Activated T-cell treated with anti-CD3 and anti-CD28 coated beads, Interleukin-2, amount 50 U/mL, for 4 hours (primary cell): Measurements from ENCODE around the gene MEOX2. TPM values are rescaled to one million over a fixed set of nuclear protein-coding genes. Genes with fewer than 3 reads are reported as not detected.

Source experiments
- ATAC-seq, 2 donors: fragments of 200-7000 bp; cut with Tn5 transposase; one replicate each; pipeline ENCODE4 v1.10.0; 2021
- DNase-seq: peaks from one replicate; pipeline ENCODE4 v3.0.0-alpha.2; 2020
- H3K27me3 Mint-ChIP-seq: one replicate; pipeline ENCODE4 v1.8.0; 2021; ENCODE audit warnings: low read depth, mixed read lengths
- H3K36me3 Mint-ChIP-seq: one replicate; pipeline ENCODE4 v1.8.0; 2022; ENCODE audit warnings: mixed read lengths; ENCODE audit not compliant: insufficient read depth
- H3K4me1 Mint-ChIP-seq: one replicate; pipeline ENCODE4 v1.8.0; 2021; ENCODE audit warnings: low read depth, mixed read lengths
- H3K4me3 Mint-ChIP-seq: one replicate; pipeline ENCODE4 v1.8.0; 2021; ENCODE audit warnings: mild to moderate bottlenecking, moderate library complexity, mixed read lengths
- H3K9me3 Mint-ChIP-seq: one replicate; pipeline ENCODE4 v1.8.0; 2021; ENCODE audit warnings: mixed read lengths
- total RNA-seq, 3 donors: library from RNA; stranded (reverse); gene quantifications; one replicate each; pipeline ENCODE4 v1.2.1, GENCODE V29; 2021

Gene MEOX2
- total RNA-seq, 3 donors from 2014 or later = not detected

DNA sequence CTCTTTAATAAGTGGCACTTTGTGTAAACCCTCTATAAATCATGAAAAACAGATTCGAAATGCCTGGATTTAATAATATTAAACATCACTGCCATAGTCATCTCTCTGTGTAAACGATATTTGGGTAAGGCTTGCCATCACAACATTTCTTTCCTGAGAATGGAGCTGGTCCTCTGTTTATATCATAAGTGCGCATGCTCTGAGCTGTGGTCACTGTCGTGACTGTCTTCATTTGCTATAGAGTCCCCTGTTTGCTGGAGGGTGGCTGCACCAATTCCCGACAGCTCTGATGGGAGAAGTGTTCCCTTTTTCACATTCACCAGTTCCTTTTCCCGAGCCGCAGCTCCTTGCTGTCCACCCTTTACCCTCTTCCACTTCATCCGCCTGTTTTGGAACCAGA lies 74.3 kb downstream of the MEOX2 start:
- H3K4me3 Mint-ChIP-seq = no peak overlapping the region
- H3K9me3 Mint-ChIP-seq = peaks cover 12% of the 10 kb centered on the region
- H3K27me3 Mint-ChIP-seq = no peaks in the 10 kb centered on the region
- DNase-seq (no peak), ATAC-seq (no peak)
- no peaks in the 10 kb centered on the region for H3K36me3 Mint-ChIP-seq
- no peaks in the 10 kb centered on the region for H3K4me1 Mint-ChIP-seq

DNA sequence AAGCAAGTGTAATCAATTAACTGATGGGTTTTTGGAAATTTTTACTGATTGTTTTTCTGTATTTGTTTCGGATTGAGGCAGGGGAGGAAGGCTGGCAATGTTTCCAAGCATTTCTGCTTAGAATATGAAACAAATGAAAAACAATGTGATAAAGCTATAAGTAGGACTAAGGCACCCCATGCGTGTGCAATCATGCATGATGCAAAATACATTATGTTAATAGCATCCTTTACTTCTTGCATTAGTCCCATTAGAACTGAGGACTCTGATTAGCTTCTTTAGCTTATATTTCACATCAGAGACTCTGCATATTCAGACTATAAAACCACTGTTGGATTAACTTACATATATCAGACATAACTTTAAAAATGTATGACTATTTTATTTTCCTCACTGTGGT lies 76.0 kb downstream of the MEOX2 start:
- no peak for ATAC-seq
- no peak for DNase-seq
- Mint-ChIP-seq H3K4me1 (no peaks in the 10 kb centered on the region), H3K36me3 (no peaks in the 10 kb centered on the region), H3K27me3 (no peaks in the 10 kb centered on the region), H3K9me3 (peaks cover 12% of the 10 kb centered on the region), H3K4me3 (no peak overlapping the region)

DNA sequence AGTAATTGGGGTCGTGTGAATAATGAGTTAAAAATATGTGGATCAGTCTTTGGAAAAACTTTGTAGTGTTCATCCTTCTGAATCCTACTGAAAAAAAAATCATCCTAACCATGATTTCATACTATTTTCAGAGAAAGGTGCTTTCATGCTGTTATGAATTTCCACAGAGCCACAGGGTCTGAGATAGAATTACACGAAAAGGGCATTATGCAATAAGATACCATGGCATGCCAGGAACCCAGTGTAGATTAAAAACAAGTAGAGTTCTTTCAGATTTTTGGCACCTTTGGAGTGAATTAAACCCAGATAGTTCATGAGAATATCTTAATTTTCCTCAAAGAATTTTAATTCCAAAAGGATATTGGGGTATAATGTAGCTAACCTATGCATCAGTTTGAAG lies 77.2 kb downstream of the MEOX2 start:
- ATAC-seq = no peak
- H3K36me3 Mint-ChIP-seq = no peaks in the 10 kb centered on the region
- DNase-seq = no peak
- H3K9me3 Mint-ChIP-seq = peaks cover 12% of the 10 kb centered on the region
- H3K4me3 Mint-ChIP-seq = no peak overlapping the region
- H3K27me3 Mint-ChIP-seq = no peaks in the 10 kb centered on the region
- no peaks in the 10 kb centered on the region for H3K4me1 Mint-ChIP-seq

DNA sequence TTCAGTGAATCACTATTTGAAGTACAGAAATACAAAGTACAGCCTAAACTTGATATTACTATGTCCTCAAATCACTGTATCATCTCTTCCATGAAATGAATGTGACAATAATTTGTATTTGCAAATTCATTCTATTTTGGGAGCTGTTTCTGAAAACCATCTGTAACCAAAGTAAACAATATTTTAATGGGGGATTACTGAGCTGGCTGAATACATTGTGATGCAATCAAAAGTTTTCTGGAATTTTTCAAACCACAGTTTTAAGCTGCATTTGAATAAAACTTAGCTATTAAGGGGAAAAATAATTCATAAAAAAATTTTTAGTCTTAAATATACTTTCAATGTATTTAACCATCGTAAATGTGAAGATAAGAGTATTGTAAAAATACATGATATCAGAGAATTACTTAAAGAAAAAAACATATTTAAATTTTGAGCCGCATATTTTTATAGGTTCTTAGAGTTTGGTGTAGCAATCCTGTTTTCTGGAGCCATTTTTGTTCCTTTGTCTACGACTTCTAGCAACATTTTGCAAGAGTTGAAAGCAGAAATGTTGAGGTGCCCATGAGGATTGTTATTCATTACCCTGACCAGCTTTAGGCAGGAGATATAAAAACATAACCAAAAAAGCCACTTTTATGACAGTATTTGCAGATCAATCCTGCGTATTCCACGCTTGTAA lies 78.8 kb downstream of the MEOX2 start:
- H3K4me1 Mint-ChIP-seq = no peaks in the 10 kb centered on the region
- no peaks in the 10 kb centered on the region for H3K27me3 Mint-ChIP-seq
- no peak overlapping the region for H3K4me3 Mint-ChIP-seq
- no peaks in the 10 kb centered on the region for H3K36me3 Mint-ChIP-seq
- peaks cover 21% of the 10 kb centered on the region for H3K9me3 Mint-ChIP-seq
- DNase-seq (no peak), ATAC-seq (no peak)

DNA sequence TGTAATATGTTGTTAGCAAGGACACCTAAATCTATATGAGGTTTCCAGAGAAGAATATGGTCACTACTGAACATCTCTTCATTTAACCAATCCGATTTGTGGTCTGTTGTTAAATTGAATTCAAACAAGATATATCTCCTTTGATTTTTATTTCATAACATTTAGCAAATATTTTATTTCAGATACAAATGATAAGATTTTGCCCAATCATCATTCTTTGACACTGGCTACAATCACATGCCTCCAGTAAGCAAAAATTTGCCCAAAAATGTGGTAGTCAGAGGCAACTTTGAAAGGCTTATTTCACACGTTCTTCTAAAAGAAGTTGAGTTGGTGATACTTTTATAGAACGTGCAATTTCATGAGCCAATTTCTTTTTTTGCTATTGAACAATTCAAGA lies 79.9 kb downstream of the MEOX2 start:
- H3K9me3 Mint-ChIP-seq = peaks cover 17% of the 10 kb centered on the region
- no peak for ATAC-seq
- H3K4me1 Mint-ChIP-seq = no peaks in the 10 kb centered on the region
- no peaks in the 10 kb centered on the region for H3K27me3 Mint-ChIP-seq
- H3K36me3 Mint-ChIP-seq = no peaks in the 10 kb centered on the region
- H3K4me3 Mint-ChIP-seq = no peak overlapping the region
- no peak for DNase-seq

DNA sequence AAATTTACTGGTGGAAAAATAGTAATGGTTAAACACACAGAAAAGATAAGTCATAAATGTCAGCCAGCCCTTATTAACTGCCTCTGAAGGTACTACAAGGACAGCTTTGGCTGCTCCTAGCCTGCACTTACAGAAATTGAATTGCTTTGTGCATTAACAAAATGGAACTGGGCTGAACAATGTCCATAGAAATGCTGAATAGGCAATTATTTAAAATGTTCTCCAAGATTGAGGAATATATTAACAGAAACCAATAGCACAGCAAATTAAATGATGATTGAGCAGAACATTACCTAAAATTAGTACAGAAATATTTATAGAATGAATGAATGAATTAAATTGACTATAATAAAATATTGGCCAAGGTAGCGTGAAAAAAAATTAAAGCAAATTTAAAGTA lies 82.3 kb downstream of the MEOX2 start:
- ATAC-seq = no peak
- no peaks in the 10 kb centered on the region for H3K4me1 Mint-ChIP-seq
- peaks cover 12% of the 10 kb centered on the region for H3K9me3 Mint-ChIP-seq
- DNase-seq = no peak
- no peaks in the 10 kb centered on the region for H3K27me3 Mint-ChIP-seq
- H3K36me3 Mint-ChIP-seq = no peaks in the 10 kb centered on the region
- no peak overlapping the region for H3K4me3 Mint-ChIP-seq

DNA sequence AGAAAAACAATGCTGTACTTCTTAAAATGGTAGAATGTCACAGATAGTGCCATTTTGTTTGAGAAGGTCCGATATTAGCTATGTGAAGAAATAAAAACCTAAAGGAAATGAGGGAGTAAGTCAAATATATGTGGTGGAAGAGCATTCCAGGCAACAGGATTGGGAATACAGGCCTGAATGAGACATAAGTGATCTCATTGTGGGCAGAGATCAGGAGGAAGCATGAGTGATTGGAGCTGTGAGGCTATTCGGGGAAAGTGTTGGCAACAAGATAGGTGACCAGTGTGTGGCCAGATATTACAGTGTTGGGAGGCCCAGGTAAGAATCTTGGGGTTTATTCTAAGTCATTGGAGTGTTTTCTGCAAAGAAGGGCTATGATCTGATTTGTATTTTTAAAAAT lies 83.4 kb downstream of the MEOX2 start:
- DNase-seq (no peak), ATAC-seq (no peak)
- Mint-ChIP-seq H3K36me3 (no peaks in the 10 kb centered on the region), H3K4me3 (no peak overlapping the region), H3K9me3 (peaks cover 9% of the 10 kb centered on the region), H3K27me3 (no peaks in the 10 kb centered on the region), H3K4me1 (no peaks in the 10 kb centered on the region)

DNA sequence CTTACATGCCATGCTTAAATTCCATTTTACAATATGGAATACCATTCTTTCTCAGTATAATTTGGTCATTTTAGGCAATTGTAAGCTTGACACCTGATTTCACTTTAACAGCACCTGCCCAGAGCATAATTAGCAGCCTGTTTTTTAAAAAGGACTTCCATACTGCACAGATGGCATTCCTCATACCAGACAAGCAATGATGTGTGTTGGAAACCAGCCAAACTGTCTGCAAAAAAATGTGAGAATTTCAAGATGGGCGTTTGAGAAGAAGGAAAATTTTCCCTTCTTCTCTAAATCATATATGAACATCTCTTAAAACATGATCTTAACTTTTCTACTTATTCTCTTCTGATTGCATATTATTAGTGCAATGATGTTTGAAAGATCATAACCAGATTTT lies 84.2 kb downstream of the MEOX2 start:
- ATAC-seq = no peak
- no peak for DNase-seq
- Mint-ChIP-seq H3K36me3 (no peaks in the 10 kb centered on the region), H3K4me1 (no peaks in the 10 kb centered on the region), H3K9me3 (peaks cover 9% of the 10 kb centered on the region), H3K27me3 (no peaks in the 10 kb centered on the region), H3K4me3 (no peak overlapping the region)

DNA sequence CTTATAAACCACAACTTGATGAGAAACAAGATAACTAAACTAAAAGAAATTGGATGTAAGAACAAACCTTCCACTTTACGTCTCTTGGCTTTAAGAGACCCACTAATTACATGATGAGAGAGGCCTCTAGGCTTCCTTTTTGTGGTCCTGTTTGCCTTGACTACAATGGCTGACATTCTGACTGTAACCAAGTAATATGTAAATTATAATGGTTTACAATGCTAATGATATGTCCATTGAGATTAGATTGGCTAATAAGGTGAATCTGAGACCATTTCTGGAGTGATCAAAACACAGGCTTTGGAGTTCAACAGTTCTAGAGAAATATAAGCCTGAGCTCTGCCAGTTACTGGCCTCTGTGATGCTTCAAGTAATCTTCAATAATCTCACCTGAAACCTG lies 85.3 kb downstream of the MEOX2 start:
- no peaks in the 10 kb centered on the region for H3K27me3 Mint-ChIP-seq

DNA sequence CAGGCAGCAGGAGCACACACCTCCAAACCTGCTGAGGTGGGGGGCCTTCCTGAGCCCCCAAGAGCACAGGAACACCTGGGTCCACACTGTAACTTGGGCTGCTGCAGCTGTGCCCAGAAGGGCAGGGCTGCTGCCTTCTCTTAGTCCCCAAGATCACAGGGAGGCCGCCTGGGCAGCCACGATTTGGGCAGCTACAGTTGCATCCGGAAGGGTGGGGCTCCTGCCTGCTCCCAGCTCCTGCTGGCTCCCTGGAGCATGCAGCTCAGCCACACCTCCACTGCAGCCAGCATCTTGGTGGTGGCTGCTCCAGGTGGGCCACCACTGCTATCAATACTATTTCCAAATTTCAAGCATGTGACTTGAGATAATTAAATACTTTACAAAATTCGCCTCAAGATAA lies 86.2 kb downstream of the MEOX2 start:
- Mint-ChIP-seq H3K4me1 (no peaks in the 10 kb centered on the region), H3K36me3 (no peaks in the 10 kb centered on the region), H3K27me3 (no peaks in the 10 kb centered on the region), H3K9me3 (peaks cover 9% of the 10 kb centered on the region), H3K4me3 (no peak overlapping the region)
- DNase-seq = no peak
- no peak for ATAC-seq

More for the DNA sequence above, 85.3 kb downstream of the MEOX2 start:
- Mint-ChIP-seq H3K36me3 (no peaks in the 10 kb centered on the region), H3K9me3 (peaks cover 9% of the 10 kb centered on the region), H3K4me3 (no peak overlapping the region), H3K4me1 (no peaks in the 10 kb centered on the region)
- DNase-seq = no peak
- no peak for ATAC-seq

DNA sequence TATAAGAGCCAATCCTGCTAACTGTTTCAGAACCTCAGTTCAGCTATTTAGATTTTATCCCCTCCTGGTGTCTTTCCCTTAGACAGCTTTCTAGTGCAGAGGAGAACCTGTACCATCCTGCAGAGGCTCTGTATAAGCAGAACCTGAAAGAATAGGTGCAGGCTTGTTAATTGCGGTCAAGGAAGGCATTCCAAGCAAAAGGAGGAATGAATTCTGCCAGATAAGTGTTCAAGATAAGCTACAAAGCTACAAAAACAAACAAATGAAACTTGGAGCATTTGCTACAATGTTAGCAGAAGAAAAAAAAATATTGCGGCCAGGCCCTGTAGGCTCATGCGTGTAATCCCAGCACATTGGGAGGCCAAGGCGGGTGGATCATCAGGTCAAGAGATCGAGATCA lies 92.0 kb downstream of the MEOX2 start:
- no peak for DNase-seq
- no peaks in the 10 kb centered on the region for H3K36me3 Mint-ChIP-seq
- no peaks in the 10 kb centered on the region for H3K27me3 Mint-ChIP-seq
- no peaks in the 10 kb centered on the region for H3K4me1 Mint-ChIP-seq
- peaks cover 6% of the 10 kb centered on the region for H3K9me3 Mint-ChIP-seq
- H3K4me3 Mint-ChIP-seq = no peak overlapping the region
- ATAC-seq = no peak

DNA sequence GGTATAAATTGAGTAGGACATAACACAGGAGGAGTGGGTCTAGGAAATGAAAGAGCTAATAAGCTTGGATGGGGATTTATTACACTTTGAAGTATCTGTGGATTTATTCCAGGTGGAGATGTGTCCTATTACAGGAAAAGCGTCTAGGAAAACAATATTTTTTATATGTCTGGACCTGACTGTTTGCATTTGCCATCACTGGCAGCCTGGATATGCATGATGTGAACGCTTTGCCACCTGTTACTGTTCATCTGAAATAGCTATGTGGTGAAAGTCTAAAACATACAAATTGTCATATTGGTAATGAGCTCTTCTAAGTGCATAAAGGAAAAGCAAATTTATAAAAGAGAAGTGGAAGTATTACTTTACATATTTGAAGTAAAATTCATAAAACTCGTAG lies 93.1 kb downstream of the MEOX2 start:
- ATAC-seq (no peak), DNase-seq (no peak)
- Mint-ChIP-seq H3K4me1 (no peaks in the 10 kb centered on the region), H3K36me3 (no peaks in the 10 kb centered on the region), H3K9me3 (peaks cover 9% of the 10 kb centered on the region), H3K4me3 (no peak overlapping the region), H3K27me3 (no peaks in the 10 kb centered on the region)

DNA sequence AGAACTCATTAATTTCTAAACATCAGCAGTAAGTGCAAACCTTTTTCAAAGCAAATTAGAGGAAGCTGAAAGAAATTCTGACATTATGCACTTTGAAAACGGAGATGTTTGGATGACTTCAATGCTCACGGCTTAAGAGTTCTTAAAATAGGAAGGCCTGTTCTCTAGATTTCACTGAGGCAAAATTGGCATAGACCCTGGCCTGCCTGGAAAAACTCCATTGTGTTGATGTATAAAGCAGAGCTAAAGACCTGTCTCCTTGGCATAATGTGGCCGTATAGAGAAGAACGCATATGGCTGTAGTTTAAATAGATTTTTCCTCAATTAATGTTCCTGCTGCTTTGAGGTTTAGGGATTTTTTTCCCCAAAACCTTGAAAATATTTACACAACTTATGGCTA lies 100.2 kb downstream of the MEOX2 start:
- H3K27me3 Mint-ChIP-seq = no peaks in the 10 kb centered on the region
- H3K4me3 Mint-ChIP-seq = no peak overlapping the region
- no peaks in the 10 kb centered on the region for H3K36me3 Mint-ChIP-seq
- DNase-seq = no peak
- no peak for ATAC-seq
- H3K9me3 Mint-ChIP-seq = peaks cover 16% of the 10 kb centered on the region
- no peaks in the 10 kb centered on the region for H3K4me1 Mint-ChIP-seq

DNA sequence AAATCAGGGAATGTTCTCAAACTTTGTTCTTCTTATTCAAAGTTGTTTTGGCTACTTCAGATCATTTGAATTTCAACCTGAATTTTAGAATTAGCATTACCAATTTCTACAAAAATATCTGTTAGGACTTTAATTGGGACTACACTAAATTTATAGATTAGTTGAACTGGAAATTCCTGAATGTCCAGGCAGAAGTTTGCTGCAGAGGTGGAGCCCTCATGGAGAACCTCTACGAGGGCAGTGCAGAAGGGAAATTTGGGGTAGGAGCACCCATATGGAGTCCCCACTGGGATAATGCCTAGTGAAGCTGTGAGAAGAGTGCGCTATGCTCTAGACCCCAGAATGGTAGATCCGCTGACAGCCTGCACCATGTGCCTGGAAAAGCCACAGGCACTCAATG lies 101.9 kb downstream of the MEOX2 start:
- Mint-ChIP-seq H3K9me3 (peaks cover 16% of the 10 kb centered on the region), H3K4me1 (no peaks in the 10 kb centered on the region), H3K4me3 (no peak overlapping the region), H3K36me3 (no peaks in the 10 kb centered on the region), H3K27me3 (no peaks in the 10 kb centered on the region)
- no peak for DNase-seq
- no peak for ATAC-seq

DNA sequence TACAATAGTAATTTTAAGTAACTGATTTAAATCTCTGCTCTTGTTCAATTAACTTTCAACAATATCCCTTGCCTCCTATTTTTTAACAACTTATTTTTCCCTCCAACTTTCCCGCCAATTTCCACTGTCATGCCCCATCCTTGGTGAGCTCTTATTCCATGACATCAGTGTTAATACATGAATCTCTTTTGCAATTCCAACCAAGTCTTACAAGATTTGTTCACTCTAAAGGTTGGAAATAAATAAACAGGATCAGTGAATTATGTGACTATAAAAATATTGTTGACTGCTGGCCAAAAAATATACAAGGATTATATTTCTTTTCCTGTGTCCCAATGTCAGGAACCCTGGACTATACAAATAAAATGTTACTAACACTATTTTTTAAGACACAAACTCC lies 103.7 kb downstream of the MEOX2 start:
- Mint-ChIP-seq H3K4me1 (no peaks in the 10 kb centered on the region), H3K36me3 (no peaks in the 10 kb centered on the region), H3K27me3 (no peaks in the 10 kb centered on the region), H3K9me3 (peaks cover 9% of the 10 kb centered on the region), H3K4me3 (no peak overlapping the region)
- DNase-seq (no peak), ATAC-seq (no peak)
